ENCODE results near the gene ANXA2.
A peak's percentile ranks its signal among the peaks of the same experiment; 100 is the strongest.

The ANXA2 gene

GRCh38 chr15:60386615-60387014 is 11.2 kb downstream of the ANXA2 start:
- no peak for DNase-seq

- no peak for DNase-seq
Measured at GRCh38 chr15:60385620-60386552, 11.9 kb downstream of the ANXA2 start.

GRCh38 chr15:60384526-60385126 is 13.2 kb downstream of the ANXA2 start:
- no peak for DNase-seq

- no peak for DNase-seq
Measured at GRCh38 chr15:60384053-60384452, 13.7 kb downstream of the ANXA2 start.

GRCh38 chr15:60382773-60383674 is 14.8 kb downstream of the ANXA2 start:
- no peak for DNase-seq

GRCh38 chr15:60381148-60381788 is 16.5 kb downstream of the ANXA2 start:
- DNase-seq, result no peak

- no peak for DNase-seq
Measured at GRCh38 chr15:60379525-60380274, 18.1 kb downstream of the ANXA2 start.

GRCh38 chr15:60379185-60379524 is 18.6 kb downstream of the ANXA2 start:
- no peak for DNase-seq

- no peak for DNase-seq
Measured at GRCh38 chr15:60376677-60377095, 21.1 kb downstream of the ANXA2 start.

GRCh38 chr15:60375306-60375705 is 22.5 kb downstream of the ANXA2 start:
- no peak for DNase-seq

GRCh38 chr15:60374628-60375081 is 23.1 kb downstream of the ANXA2 start:
- no peak for DNase-seq

GRCh38 chr15:60374209-60374608 is 23.6 kb downstream of the ANXA2 start:
- no peak for DNase-seq

- no peak for DNase-seq
Measured at GRCh38 chr15:60373745-60374144, 24.0 kb downstream of the ANXA2 start.

- DNase-seq, result no peak
Measured at GRCh38 chr15:60373327-60373726, 24.5 kb downstream of the ANXA2 start.

- DNase-seq, result no peak
Measured at GRCh38 chr15:60372756-60373155, 25.0 kb downstream of the ANXA2 start.

GRCh38 chr15:60372227-60372626 is 25.6 kb downstream of the ANXA2 start:
- DNase-seq, result no peak

- peak; percentile 33 for DNase-seq
Measured at GRCh38 chr15:60371175-60372051, 26.4 kb downstream of the ANXA2 start.

GRCh38 chr15:60370869-60371136 is 27.0 kb downstream of the ANXA2 start:
- no peak for DNase-seq

GRCh38 chr15:60370105-60370868 is 27.5 kb downstream of the ANXA2 start:
- no peak for DNase-seq

- DNase-seq, result no peak
Measured at GRCh38 chr15:60369696-60370095, 28.1 kb downstream of the ANXA2 start.

- no peak for DNase-seq
Measured at GRCh38 chr15:60364612-60364924, 33.2 kb downstream of the ANXA2 start.
